Naive thymus-derived CD4-positive, alpha-beta T cell (primary cell): ENCODE results near the gene IFNA14. TPM values are rescaled to one million over a fixed set of nuclear protein-coding genes. Genes with fewer than 3 reads are reported as not detected.
"Not testable (repeated sequence)": the region's sequence is repeated elsewhere in the genome, so short reads cannot be mapped to it uniquely, and the experiment has no call there.

ENCODE experiments used
- ATAC-seq: fragments of 150-1000 bp; cut with Tn5 transposase; 2 replicates; pipeline ENCODE4 v1.10.0; 2021; ENCODE audit warnings: mild to moderate bottlenecking, moderate library complexity
- CTCF ChIA-PET: fragments of 350-600 bp; sonication (Branson Sonifier 250); formaldehyde crosslinking; loops from one replicate; lab custom pipeline; 2021; ENCODE audit warnings: antibody characterized with exemption; lab: Charles Lee
- POLR2A ChIA-PET: fragments of 350-600 bp; sonication (Branson Sonifier 250); formaldehyde crosslinking; loops from one replicate; lab custom pipeline; 2021; ENCODE audit warnings: antibody characterized with exemption, inconsistent platforms; lab: Charles Lee
- DNase-seq, 9 donors: peaks; one replicate each; pipeline versions ENCODE4 v3.0.0 to v3.0.0-alpha.2; 2020 to 2022; ENCODE audit warnings: mixed read lengths in 1 of 9
- H3K27ac ChIP-seq: one replicate; pipeline ENCODE4 v1.7.0; 2013; ENCODE audit warnings: mild to moderate bottlenecking, low read depth, low read length, moderate library complexity
- H3K27me3 ChIP-seq, 2 donors: one replicate each; pipeline ENCODE4 v1.7.0; 2013; ENCODE audit warnings: low read length in 2 of 2, mild to moderate bottlenecking in 2 of 2, moderate library complexity in 2 of 2; ENCODE audit not compliant: control insufficient read depth in 2 of 2, insufficient read depth in 2 of 2
- H3K36me3 ChIP-seq, 3 experiments: 1 replicate in 2 of 3; 2 replicates in 1 of 3; pipeline ENCODE4 v1.7.0; 2013; ENCODE audit warnings: low read length in 3 of 3, mild to moderate bottlenecking in 3 of 3, moderate library complexity in 1 of 3; ENCODE audit not compliant: insufficient read depth in 3 of 3, control insufficient read depth in 2 of 3
- H3K4me1 ChIP-seq, 2 donors: one replicate each; pipeline ENCODE4 v1.7.0; 2013; ENCODE audit warnings: low read length in 2 of 2, mild to moderate bottlenecking in 2 of 2, moderate library complexity in 1 of 2; ENCODE audit not compliant: control insufficient read depth in 2 of 2, insufficient read depth in 2 of 2
- H3K4me3 ChIP-seq: 2 replicates; pipeline ENCODE4 v1.7.0; 2013; ENCODE audit warnings: mild to moderate bottlenecking, low read length
- H3K9me3 ChIP-seq, 3 experiments: 1 replicate in 2 of 3; 2 replicates in 1 of 3; pipeline ENCODE4 v1.7.0; 2013; ENCODE audit warnings: low read length in 3 of 3; ENCODE audit not compliant: control insufficient read depth in 2 of 3
- H3K27ac Mint-ChIP-seq, 9 donors: one replicate each; pipeline ENCODE4 v1.8.0; 2020 to 2022; ENCODE audit warnings: mixed read lengths in 9 of 9, mild to moderate bottlenecking in 8 of 9, moderate library complexity in 5 of 9, inconsistent platforms in 2 of 9
- H3K27me3 Mint-ChIP-seq, 5 donors: one replicate each; pipeline ENCODE4 v1.8.0; 2021 to 2022; ENCODE audit warnings: mixed read lengths in 5 of 5, mild to moderate bottlenecking in 1 of 5
- H3K36me3 Mint-ChIP-seq, 5 donors: one replicate each; pipeline ENCODE4 v1.8.0; 2020 to 2022; ENCODE audit warnings: mixed read lengths in 5 of 5, mild to moderate bottlenecking in 3 of 5, inconsistent platforms in 1 of 5
- H3K4me1 Mint-ChIP-seq, 7 donors: one replicate each; pipeline ENCODE4 v1.8.0; 2020 to 2022; ENCODE audit warnings: mixed read lengths in 7 of 7, mild to moderate bottlenecking in 3 of 7, inconsistent platforms in 1 of 7
- H3K4me3 Mint-ChIP-seq, 10 donors: one replicate each; pipeline ENCODE4 v1.8.0; 2020 to 2022; ENCODE audit warnings: mild to moderate bottlenecking in 10 of 10, mixed read lengths in 10 of 10, moderate library complexity in 6 of 10, inconsistent platforms in 2 of 10
- H3K9me3 Mint-ChIP-seq, 11 donors: one replicate each; pipeline ENCODE4 v1.8.0; 2020 to 2022; ENCODE audit warnings: mixed read lengths in 11 of 11, mild to moderate bottlenecking in 4 of 11, inconsistent platforms in 1 of 11, moderate library complexity in 1 of 11
- intact Hi-C, 2 donors: fragments of 100-400 bp; cut with micrococcal nuclease; formaldehyde crosslinking; loops; one replicate each; pipeline ENCODE4 v1.15.1; 2023
- polyA plus RNA-seq, 2 donors: library from polyadenylated mRNA; unstranded; fragments of 300-500 nt; fragmentation: Illumina TruSeq; gene quantifications; one replicate each; pipeline ENCODE4 v1.2.3, GENCODE V29; 2021
- total RNA-seq, 6 experiments: library from RNA in 5 of 6; stranded (reverse) in 5 of 6; gene quantifications; 1 replicate in 5 of 6; 2 replicates in 1 of 6; pipeline ENCODE4 v1.2.3 and lab custom pipeline; 2021 to 2026

The IFNA14 gene
- total and polyA plus RNA-seq, 7 experiments from 2014 or later, result not detected

- Histone ChIP-seq H3K27ac (no peak overlapping the region), H3K4me1 (peaks cover 0 to 5% of the 10 kb centered on the region in 2 donors), H3K27me3 (no peaks in the 10 kb centered on the region), H3K4me3 (no peak overlapping the region), H3K36me3 (no peaks in the 10 kb centered on the region), H3K9me3 (no peaks in the 10 kb centered on the region)
- H3K27me3 Mint-ChIP-seq, result peaks cover 0 to 21% (median 1%) of the 10 kb centered on the region in 5 donors
- no peaks in the 10 kb centered on the region for H3K36me3 Mint-ChIP-seq
- ChIA-PET CTCF (no interaction called here), POLR2A (no interaction called here)
- no peak for DNase-seq
- intact Hi-C loops, result loop anchor here in 1 of 2 donors (10.0 kb wide), 1 partner anchor 802 kb away; no protein-coding TSS in a partner anchor
- no peak for ATAC-seq
- H3K4me3 Mint-ChIP-seq, result no peak overlapping the region
- no peak overlapping the region for H3K27ac Mint-ChIP-seq
- no peaks in the 10 kb centered on the region for H3K9me3 Mint-ChIP-seq
- peaks cover 4 to 19% (median 12%) of the 10 kb centered on the region in 7 donors for H3K4me1 Mint-ChIP-seq
Observed at GRCh38 chr9:21233258-21233657, 6.5 kb downstream of the IFNA14 start.

GRCh38 chr9:21228122-21228521, 11.7 kb downstream of the IFNA14 start, which contains the start of gene IFNA17:
IFNA17 (minus strand) TSS chr9:21228222; CDS start chr9:21228173, 49 bp downstream.
- Mint-ChIP-seq H3K27me3 (peaks cover 0 to 21% (median 11%) of the 10 kb centered on the region in 5 donors), H3K27ac (no peak within 1 kb of the TSS), H3K36me3 (no peaks in the 10 kb centered on the region), H3K4me1 (no peaks in the 10 kb centered on the region), H3K4me3 (no peak within 1 kb of the TSS), H3K9me3 (no peaks in the 10 kb centered on the region)
- no peaks in the 10 kb centered on the region for H3K36me3 ChIP-seq
- POLR2A ChIA-PET, result no interaction called here
- ATAC-seq (no peak), DNase-seq (no peak)
- no peaks in the 10 kb centered on the region for H3K9me3 ChIP-seq
- H3K27me3 ChIP-seq, result no peaks in the 10 kb centered on the region
- H3K4me3 ChIP-seq, result no peak within 1 kb of the TSS
- no peaks in the 10 kb centered on the region for H3K4me1 ChIP-seq
- CTCF ChIA-PET, result interaction anchor here (0.7 kb wide), 1 partner anchor 97 kb away, joined by 4 read pairs; no protein-coding TSS in a partner anchor
- H3K27ac ChIP-seq, result no peak within 1 kb of the TSS
- intact Hi-C loops, result no loop called here

DNA sequence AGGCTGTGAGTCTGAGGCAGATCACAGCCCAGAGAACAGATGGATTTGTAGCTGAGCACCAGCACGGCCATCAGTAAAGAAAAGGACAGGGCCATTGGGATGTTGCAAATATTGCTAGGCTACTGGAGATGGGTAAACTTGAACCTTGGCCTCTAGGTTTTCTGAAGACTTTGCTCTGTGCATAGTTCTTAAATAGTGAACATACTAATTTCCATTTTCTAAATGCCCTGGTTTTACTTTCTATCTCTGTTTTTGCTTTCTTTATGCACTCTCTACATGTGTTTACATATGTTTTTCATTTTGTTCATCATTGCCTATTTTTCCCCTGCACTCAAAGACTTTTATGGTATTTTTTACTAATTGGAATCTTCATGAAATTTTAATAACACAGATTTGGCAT, 22.6 kb downstream of the IFNA14 start, which contains the start of gene IFNA16:
TSS of gene IFNA16 (minus strand) at position 101 of the 400 bp plus-strand sequence. CDS start at position 95, 6 bp downstream.
- CTCF ChIA-PET, intact Hi-C loops, POLR2A ChIA-PET, ATAC-seq, H3K4me1 Mint-ChIP-seq, H3K4me3 Mint-ChIP-seq, H3K27ac Mint-ChIP-seq, H3K36me3 Mint-ChIP-seq, H3K27me3 ChIP-seq, H3K4me1 ChIP-seq, H3K27ac ChIP-seq, H3K36me3 ChIP-seq, H3K9me3 ChIP-seq, DNase-seq, H3K9me3 Mint-ChIP-seq, H3K4me3 ChIP-seq: not testable (repeated sequence)
- H3K27me3 Mint-ChIP-seq, result peaks cover 33 to 60% (median 45%) of the 10 kb centered on the region in 5 donors

- H3K27me3 Mint-ChIP-seq, result peaks cover 6 to 38% (median 19%) of the 10 kb centered on the region in 5 donors
- POLR2A ChIA-PET, H3K4me1 Mint-ChIP-seq, H3K4me1 ChIP-seq, H3K27me3 ChIP-seq, H3K9me3 ChIP-seq, H3K36me3 ChIP-seq, H3K27ac ChIP-seq, H3K4me3 ChIP-seq, H3K36me3 Mint-ChIP-seq, H3K9me3 Mint-ChIP-seq: not testable (repeated sequence)
- H3K4me3 Mint-ChIP-seq, result peak overlapping the region in 7 of 10 donors; percentile 35 to 66 (median 58)
- intact Hi-C loops, result loop anchor here in 1 of 2 donors (1.0 kb wide), 1 partner anchor 576 kb away; no protein-coding TSS in a partner anchor
- H3K27ac Mint-ChIP-seq, result peak overlapping the region in 2 of 9 donors; percentile 13 to 66
- CTCF ChIA-PET, result interaction anchor here (0.6 to 0.8 kb wide), 4 partner anchors 18 to 575 kb away, joined by 3 to 4 read pairs (median 3); no protein-coding TSS in a partner anchor
- DNase-seq, result peak in 2 of 9 donors; percentile 9 to 28
- ATAC-seq, result peak; percentile 51
Observed at GRCh38 chr9:21213411-21214326, 26.1 kb downstream of the IFNA14 start.

DNA sequence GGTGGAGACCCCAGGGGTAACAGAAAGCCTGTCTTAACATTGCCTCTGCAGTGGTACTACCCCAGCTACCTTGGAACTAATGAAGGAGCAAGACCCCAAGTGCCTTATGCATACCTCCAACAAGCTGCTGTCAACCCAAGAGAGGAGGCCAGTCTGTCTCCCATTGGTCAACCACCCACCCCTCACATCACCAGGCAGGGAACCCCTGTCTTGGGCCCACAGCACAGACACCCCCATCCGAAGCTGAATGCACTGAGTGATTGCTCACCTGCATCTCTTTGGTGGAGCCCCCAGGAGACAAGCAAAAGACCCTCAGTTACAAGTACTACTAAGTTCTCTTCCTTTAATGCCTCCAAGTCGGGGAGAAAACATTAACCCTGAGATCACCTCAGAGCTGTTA, 27.6 kb downstream of the IFNA14 start:
- H3K9me3 Mint-ChIP-seq, H3K4me1 ChIP-seq, H3K36me3 ChIP-seq, H3K27ac Mint-ChIP-seq, DNase-seq, H3K27ac ChIP-seq, CTCF ChIA-PET, H3K36me3 Mint-ChIP-seq, H3K27me3 ChIP-seq, ATAC-seq, POLR2A ChIA-PET, H3K4me3 ChIP-seq, H3K4me3 Mint-ChIP-seq, H3K9me3 ChIP-seq, H3K4me1 Mint-ChIP-seq, intact Hi-C loops: not testable (repeated sequence)
- H3K27me3 Mint-ChIP-seq, result peaks cover 6 to 29% (median 16%) of the 10 kb centered on the region in 5 donors

- H3K9me3 Mint-ChIP-seq, H3K4me3 Mint-ChIP-seq, H3K4me1 ChIP-seq, H3K4me1 Mint-ChIP-seq, H3K27ac Mint-ChIP-seq, ATAC-seq, H3K27ac ChIP-seq, POLR2A ChIA-PET, H3K36me3 ChIP-seq, H3K4me3 ChIP-seq, intact Hi-C loops, H3K9me3 ChIP-seq, H3K27me3 ChIP-seq, H3K36me3 Mint-ChIP-seq, DNase-seq: not testable (repeated sequence)
- CTCF ChIA-PET, result interaction anchor here (0.7 kb wide), 1 partner anchor 41 kb away, joined by 3 read pairs; no protein-coding TSS in a partner anchor
- peaks cover 4 to 22% (median 10%) of the 10 kb centered on the region in 5 donors for H3K27me3 Mint-ChIP-seq
Observed at GRCh38 chr9:21210782-21211181, 29.0 kb downstream of the IFNA14 start.
